ENCODE data around the gene PSMC6.
"Not testable (repeated sequence)": the region's sequence is repeated elsewhere in the genome, so short reads cannot be mapped to it uniquely, and the experiment has no call there.

PSMC6 gene

DNA sequence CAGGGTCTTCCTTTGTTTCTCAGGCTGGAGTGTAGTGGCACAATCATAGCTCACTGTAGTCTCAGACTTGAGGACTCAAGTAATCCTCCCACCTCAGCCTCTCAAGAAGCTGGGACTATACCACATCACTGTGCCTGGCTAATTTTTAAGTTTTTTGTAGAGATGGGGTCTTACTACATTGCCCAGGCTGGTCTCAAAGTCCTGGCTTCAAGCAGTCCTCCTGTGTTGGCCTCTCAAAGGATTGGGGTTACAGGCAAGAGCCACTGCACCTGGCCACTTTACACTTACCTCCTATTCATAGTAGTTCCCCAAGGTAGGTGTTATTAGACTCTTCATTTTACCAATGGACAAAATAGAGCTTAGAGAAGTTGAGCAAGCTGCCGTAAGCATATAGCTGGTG lies 52.1 kb downstream of the PSMC6 start:
- Histone ChIP-seq H3K4me1 (ENCODE audit: insufficient read depth, insufficient read length) (no peaks in the 10 kb centered on the region), H3K36me3 (ENCODE audit: insufficient read depth, insufficient read length, low read length) (peaks cover 19% of the 10 kb centered on the region), H3K4me3 (ENCODE audit: insufficient read length, low read depth) (no peak overlapping the region), H3K9ac (ENCODE audit: insufficient read length, low read depth) (no peak overlapping the region), H3K9me3 (ENCODE audit: insufficient read depth, low read length) (no peaks in the 10 kb centered on the region), H3K27me3 (ENCODE audit: insufficient read depth, insufficient read length) (no peaks in the 10 kb centered on the region)
- TF ChIP-seq ZNF274 (IDR thresholded peaks at IDR 0.05; ENCODE audit: low read depth, low read length), result no peak
- no peak for TF ChIP-seq SUZ12 (IDR thresholded peaks at IDR 0.05; ENCODE audit: extremely low read depth, insufficient read depth, insufficient read length)
- TF ChIP-seq YY1 (IDR thresholded peaks at IDR 0.05; ENCODE audit: insufficient read depth, insufficient read length), result no peak
- DNase-seq (ENCODE audit: low read depth, low spot score), result no peak

DNA sequence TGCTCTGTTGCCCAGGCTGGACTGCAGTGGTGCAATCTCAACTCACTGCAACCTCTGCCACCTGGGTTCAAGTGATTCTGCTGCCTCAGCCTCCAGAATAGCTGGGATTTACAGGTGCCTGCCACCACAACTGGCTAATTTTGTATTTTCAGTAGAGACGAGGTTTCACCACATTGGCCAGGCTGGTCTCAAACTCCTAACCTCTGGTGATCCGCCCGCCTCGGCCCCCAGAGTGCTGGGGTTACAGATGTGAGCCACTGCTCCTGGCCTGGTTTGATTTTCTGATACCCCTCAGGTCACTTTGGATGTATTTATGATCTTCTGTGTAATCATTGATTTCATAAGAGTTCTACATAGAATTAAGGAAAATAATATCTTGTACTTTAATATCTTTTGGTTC lies 55.9 kb downstream of the PSMC6 start:
- not testable (repeated sequence) for DNase-seq (ENCODE audit: low read depth, low spot score); H3K27me3 ChIP-seq (ENCODE audit: insufficient read depth, insufficient read length); H3K4me3 ChIP-seq (ENCODE audit: insufficient read length, low read depth); H3K9me3 ChIP-seq (ENCODE audit: insufficient read depth, low read length); H3K4me1 ChIP-seq (ENCODE audit: insufficient read depth, insufficient read length); H3K9ac ChIP-seq (ENCODE audit: insufficient read length, low read depth)
- peaks cover 26% of the 10 kb centered on the region for H3K36me3 ChIP-seq (ENCODE audit: insufficient read depth, insufficient read length, low read length)

DNA sequence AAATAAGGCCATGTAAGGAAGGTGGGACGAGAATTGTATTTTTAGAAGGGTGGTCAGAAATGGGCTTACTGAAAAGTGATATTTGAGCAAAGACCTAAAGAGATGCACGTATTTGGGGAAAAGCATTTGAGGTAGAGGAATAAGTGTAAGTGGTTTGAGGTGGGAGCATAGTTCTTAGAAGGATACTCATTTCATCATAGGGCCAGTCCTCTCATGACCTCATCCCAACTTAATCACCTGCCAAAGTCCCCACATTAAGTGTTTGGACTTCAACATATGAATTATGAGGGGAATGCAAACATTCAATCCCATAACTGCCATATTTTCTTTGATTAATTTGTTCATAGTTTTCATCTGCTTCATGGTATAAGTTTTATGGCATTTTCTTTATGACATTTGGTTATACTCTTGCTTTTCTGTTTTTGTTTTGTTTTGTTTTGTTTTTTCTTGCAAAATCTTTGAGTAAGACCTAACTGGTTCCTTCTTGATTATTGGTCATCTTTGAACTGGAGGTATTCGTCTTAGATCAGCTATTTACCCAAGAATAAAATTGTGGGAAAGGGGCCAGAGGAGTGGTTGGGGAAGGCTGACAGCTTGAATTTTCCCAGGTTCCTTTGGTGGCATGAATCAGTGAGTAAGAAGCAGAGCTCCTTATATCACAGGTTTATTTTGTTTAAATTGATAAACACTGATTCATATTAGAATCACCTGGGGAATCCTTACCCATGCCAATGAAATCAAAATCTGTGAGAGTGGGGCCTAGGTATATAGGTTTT lies 60.2 kb downstream of the PSMC6 start:
- no peak overlapping the region for H3K4me3 ChIP-seq (ENCODE audit: insufficient read length, low read depth)
- no peaks in the 10 kb centered on the region for H3K4me1 ChIP-seq (ENCODE audit: insufficient read depth, insufficient read length)
- H3K9me3 ChIP-seq (ENCODE audit: insufficient read depth, low read length), result no peaks in the 10 kb centered on the region
- no peak for DNase-seq (ENCODE audit: low read depth, low spot score)
- no peaks in the 10 kb centered on the region for H3K27me3 ChIP-seq (ENCODE audit: insufficient read depth, insufficient read length)
- peaks cover 37% of the 10 kb centered on the region for H3K36me3 ChIP-seq (ENCODE audit: insufficient read depth, insufficient read length, low read length)
- TF ChIP-seq SUZ12 (IDR thresholded peaks at IDR 0.05; ENCODE audit: extremely low read depth, insufficient read depth, insufficient read length) (no peak), YY1 (IDR thresholded peaks at IDR 0.05; ENCODE audit: insufficient read depth, insufficient read length) (no peak), ZNF274 (IDR thresholded peaks at IDR 0.05; ENCODE audit: low read depth, low read length) (no peak)
- no peak overlapping the region for H3K9ac ChIP-seq (ENCODE audit: insufficient read length, low read depth)

DNA sequence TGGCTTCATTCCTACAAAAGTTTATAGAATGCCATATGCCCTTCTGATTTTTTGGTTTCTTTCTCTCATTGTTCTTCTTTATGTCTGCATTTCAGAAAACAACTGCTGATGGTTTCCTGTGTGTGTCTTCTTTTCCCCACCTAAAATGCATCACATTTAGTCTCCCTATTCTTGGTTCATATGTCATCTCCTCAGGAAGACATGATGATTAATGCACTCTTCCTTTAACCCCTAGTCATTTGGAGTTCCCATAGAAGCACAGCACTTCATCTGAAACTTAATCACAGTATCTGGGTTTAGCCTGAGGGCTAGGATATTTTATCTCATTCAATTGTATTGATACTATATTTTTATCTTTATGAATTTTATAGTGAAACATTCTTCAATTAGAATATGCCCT lies 62.9 kb downstream of the PSMC6 start:
- H3K4me3 ChIP-seq (ENCODE audit: insufficient read length, low read depth), result no peak overlapping the region
- H3K36me3 ChIP-seq (ENCODE audit: insufficient read depth, insufficient read length, low read length), result peaks cover 48% of the 10 kb centered on the region
- no peak for TF ChIP-seq YY1 (IDR thresholded peaks at IDR 0.05; ENCODE audit: insufficient read depth, insufficient read length)
- no peak for TF ChIP-seq SUZ12 (IDR thresholded peaks at IDR 0.05; ENCODE audit: extremely low read depth, insufficient read depth, insufficient read length)
- TF ChIP-seq ZNF274 (IDR thresholded peaks at IDR 0.05; ENCODE audit: low read depth, low read length), result no peak
- no peaks in the 10 kb centered on the region for H3K9me3 ChIP-seq (ENCODE audit: insufficient read depth, low read length)
- no peak for DNase-seq (ENCODE audit: low read depth, low spot score)
- no peaks in the 10 kb centered on the region for H3K4me1 ChIP-seq (ENCODE audit: insufficient read depth, insufficient read length)
- no peaks in the 10 kb centered on the region for H3K27me3 ChIP-seq (ENCODE audit: insufficient read depth, insufficient read length)
- H3K9ac ChIP-seq (ENCODE audit: insufficient read length, low read depth), result no peak overlapping the region

DNA sequence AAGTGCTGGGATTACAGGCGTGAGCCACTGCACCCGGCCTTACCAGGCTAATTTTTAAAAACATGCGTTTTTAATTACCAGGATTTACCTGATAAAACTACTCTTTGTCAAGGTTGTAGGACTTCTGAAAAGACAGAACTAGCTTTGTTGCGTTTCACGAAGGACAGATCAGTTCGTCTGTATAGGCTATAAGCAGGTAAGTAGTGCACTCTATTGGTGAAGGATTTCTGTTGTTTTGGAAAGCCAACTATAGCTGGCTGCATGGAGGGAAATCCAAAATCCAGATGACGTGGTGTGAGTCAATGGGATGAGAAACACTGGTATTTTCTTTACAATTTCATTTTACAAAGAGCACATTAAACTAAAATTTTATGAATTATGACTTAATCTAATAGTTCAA lies 69.8 kb downstream of the PSMC6 start:
- H3K27me3 ChIP-seq (ENCODE audit: insufficient read depth, insufficient read length), result no peaks in the 10 kb centered on the region
- no peak for DNase-seq (ENCODE audit: low read depth, low spot score)

More for the DNA sequence above, 69.8 kb downstream of the PSMC6 start:
- H3K4me3 ChIP-seq (ENCODE audit: insufficient read length, low read depth), result no peak overlapping the region
- H3K9ac ChIP-seq (ENCODE audit: insufficient read length, low read depth), result no peak overlapping the region
- no peak for TF ChIP-seq SUZ12 (IDR thresholded peaks at IDR 0.05; ENCODE audit: extremely low read depth, insufficient read depth, insufficient read length)
- TF ChIP-seq ZNF274 (IDR thresholded peaks at IDR 0.05; ENCODE audit: low read depth, low read length), result no peak
- no peak for TF ChIP-seq YY1 (IDR thresholded peaks at IDR 0.05; ENCODE audit: insufficient read depth, insufficient read length)
- H3K9me3 ChIP-seq (ENCODE audit: insufficient read depth, low read length), result no peaks in the 10 kb centered on the region
- H3K4me1 ChIP-seq (ENCODE audit: insufficient read depth, insufficient read length), result no peaks in the 10 kb centered on the region
- peaks cover 43% of the 10 kb centered on the region for H3K36me3 ChIP-seq (ENCODE audit: insufficient read depth, insufficient read length, low read length)
